GM12878 (cell line): Measurements from ENCODE around the gene ALDH3B2.
"Not testable (repeated sequence)": the region's sequence is repeated elsewhere in the genome, so short reads cannot be mapped to it uniquely, and the experiment has no call there.

Experiments
- CREM ChIP-seq: IDR thresholded peaks from 2 replicates; pipeline ENCODE4 v1.6.1; 2014; ENCODE audit warnings: antibody characterized with exemption, low read depth
- FOXM1 ChIP-seq: IDR thresholded peaks from 2 replicates; pipeline ENCODE4 v1.6.1; 2012; ENCODE audit warnings: low read depth, mild to moderate bottlenecking, inconsistent platforms, low read length, moderate library complexity
- POLR2A ChIP-seq: IDR thresholded peaks from 2 replicates; pipeline ENCODE4 v1.6.1; 2011; ENCODE audit warnings: low read depth, mild to moderate bottlenecking, low read length
- RAD21 ChIP-seq: IDR thresholded peaks from 2 replicates; pipeline ENCODE4 v1.6.1; 2011; ENCODE audit warnings: mild to moderate bottlenecking, low read depth, low read length, moderate library complexity; ENCODE audit not compliant: insufficient read depth
- SP1 ChIP-seq: IDR thresholded peaks from one replicate; pipeline ENCODE4 v1.6.1; 2011; ENCODE audit warnings: low read depth, low read length
- YY1 ChIP-seq: IDR thresholded peaks from 2 replicates; pipeline ENCODE4 v1.6.1; 2011; ENCODE audit warnings: low read depth, mild to moderate bottlenecking, low read length
- ZNF384 ChIP-seq: IDR thresholded peaks from 2 replicates; pipeline ENCODE4 v1.6.1; 2012; ENCODE audit warnings: low read depth, mild to moderate bottlenecking, low read length, improper control_type of control experiment, borderline replicate concordance
- ZZZ3 ChIP-seq: IDR thresholded peaks from 2 replicates; pipeline ENCODE4 v1.6.1; 2011; ENCODE audit warnings: low read depth; ENCODE audit not compliant: control insufficient read depth, insufficient read length
- TF ChIP-seq, protein P1 (sequence below), 3 experiments: IDR thresholded peaks in 2 of 3; conservative IDR thresholded peaks in 1 of 3; 2 replicates each; pipeline ENCODE4 v1.5.1; 2011; ENCODE audit warnings: low read depth in 3 of 3, low read length in 3 of 3, mild to moderate bottlenecking in 3 of 3, control low read depth in 2 of 3, moderate library complexity in 2 of 3, inconsistent platforms in 1 of 3, mixed read lengths in 1 of 3; ENCODE audit not compliant: control insufficient read depth in 2 of 3, insufficient read depth in 1 of 3; ENCODE audit errors: extremely low read depth in 1 of 3
- TF ChIP-seq, protein P2 (sequence below): IDR thresholded peaks from 2 replicates; pipeline ENCODE4 v1.6.1; 2012; ENCODE audit warnings: low read depth, low read length, improper control_type of control experiment
- TF ChIP-seq, protein P3 (sequence below): IDR thresholded peaks from 2 replicates; pipeline ENCODE4 v1.6.1; 2012; ENCODE audit warnings: mild to moderate bottlenecking, low read depth, low read length

DNA sequence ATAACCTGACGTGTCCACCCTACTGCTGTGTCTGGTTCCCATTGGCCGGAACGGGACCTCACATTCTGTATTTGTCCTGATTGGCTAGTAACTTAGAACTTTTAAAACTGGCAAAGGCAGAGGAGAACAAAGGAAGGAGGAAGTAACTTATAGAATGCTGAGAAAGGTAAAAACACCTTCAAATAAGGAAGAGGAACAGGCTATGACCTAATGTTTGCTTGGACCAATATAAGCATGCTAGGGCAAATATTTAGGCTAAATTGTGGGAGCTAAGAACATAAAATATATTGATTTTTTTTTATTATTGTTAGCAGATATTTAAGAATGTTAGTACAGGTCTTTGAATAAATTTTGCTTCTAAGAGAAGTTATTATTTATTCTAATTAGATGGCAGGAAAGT lies 37.0 kb downstream of the ALDH3B2 start:
- TF ChIP-seq SP1, FOXM1, RAD21, POLR2A, CREM, YY1, ZZZ3, ZNF384: not testable (repeated sequence)
- TF ChIP-seq, protein P1, sequence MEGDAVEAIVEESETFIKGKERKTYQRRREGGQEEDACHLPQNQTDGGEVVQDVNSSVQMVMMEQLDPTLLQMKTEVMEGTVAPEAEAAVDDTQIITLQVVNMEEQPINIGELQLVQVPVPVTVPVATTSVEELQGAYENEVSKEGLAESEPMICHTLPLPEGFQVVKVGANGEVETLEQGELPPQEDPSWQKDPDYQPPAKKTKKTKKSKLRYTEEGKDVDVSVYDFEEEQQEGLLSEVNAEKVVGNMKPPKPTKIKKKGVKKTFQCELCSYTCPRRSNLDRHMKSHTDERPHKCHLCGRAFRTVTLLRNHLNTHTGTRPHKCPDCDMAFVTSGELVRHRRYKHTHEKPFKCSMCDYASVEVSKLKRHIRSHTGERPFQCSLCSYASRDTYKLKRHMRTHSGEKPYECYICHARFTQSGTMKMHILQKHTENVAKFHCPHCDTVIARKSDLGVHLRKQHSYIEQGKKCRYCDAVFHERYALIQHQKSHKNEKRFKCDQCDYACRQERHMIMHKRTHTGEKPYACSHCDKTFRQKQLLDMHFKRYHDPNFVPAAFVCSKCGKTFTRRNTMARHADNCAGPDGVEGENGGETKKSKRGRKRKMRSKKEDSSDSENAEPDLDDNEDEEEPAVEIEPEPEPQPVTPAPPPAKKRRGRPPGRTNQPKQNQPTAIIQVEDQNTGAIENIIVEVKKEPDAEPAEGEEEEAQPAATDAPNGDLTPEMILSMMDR (IDR thresholded peaks at IDR 0.05 in 2 of 3, conservative IDR thresholded peaks at IDR 0.05 in 1 of 3; ENCODE audit: control insufficient read depth in 2 of 3, extremely low read depth in 1 of 3, insufficient read depth in 1 of 3, low read depth in 3 of 3, low read length in 3 of 3): not testable (repeated sequence)
- TF ChIP-seq, protein P2, sequence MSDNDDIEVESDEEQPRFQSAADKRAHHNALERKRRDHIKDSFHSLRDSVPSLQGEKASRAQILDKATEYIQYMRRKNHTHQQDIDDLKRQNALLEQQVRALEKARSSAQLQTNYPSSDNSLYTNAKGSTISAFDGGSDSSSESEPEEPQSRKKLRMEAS: not testable (repeated sequence)
- TF ChIP-seq, protein P3, sequence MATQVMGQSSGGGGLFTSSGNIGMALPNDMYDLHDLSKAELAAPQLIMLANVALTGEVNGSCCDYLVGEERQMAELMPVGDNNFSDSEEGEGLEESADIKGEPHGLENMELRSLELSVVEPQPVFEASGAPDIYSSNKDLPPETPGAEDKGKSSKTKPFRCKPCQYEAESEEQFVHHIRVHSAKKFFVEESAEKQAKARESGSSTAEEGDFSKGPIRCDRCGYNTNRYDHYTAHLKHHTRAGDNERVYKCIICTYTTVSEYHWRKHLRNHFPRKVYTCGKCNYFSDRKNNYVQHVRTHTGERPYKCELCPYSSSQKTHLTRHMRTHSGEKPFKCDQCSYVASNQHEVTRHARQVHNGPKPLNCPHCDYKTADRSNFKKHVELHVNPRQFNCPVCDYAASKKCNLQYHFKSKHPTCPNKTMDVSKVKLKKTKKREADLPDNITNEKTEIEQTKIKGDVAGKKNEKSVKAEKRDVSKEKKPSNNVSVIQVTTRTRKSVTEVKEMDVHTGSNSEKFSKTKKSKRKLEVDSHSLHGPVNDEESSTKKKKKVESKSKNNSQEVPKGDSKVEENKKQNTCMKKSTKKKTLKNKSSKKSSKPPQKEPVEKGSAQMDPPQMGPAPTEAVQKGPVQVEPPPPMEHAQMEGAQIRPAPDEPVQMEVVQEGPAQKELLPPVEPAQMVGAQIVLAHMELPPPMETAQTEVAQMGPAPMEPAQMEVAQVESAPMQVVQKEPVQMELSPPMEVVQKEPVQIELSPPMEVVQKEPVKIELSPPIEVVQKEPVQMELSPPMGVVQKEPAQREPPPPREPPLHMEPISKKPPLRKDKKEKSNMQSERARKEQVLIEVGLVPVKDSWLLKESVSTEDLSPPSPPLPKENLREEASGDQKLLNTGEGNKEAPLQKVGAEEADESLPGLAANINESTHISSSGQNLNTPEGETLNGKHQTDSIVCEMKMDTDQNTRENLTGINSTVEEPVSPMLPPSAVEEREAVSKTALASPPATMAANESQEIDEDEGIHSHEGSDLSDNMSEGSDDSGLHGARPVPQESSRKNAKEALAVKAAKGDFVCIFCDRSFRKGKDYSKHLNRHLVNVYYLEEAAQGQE: not testable (repeated sequence)
